ENCODE data around the gene KCNA3. TPM values are rescaled to one million over a fixed set of nuclear protein-coding genes. Genes with fewer than 3 reads are reported as not detected.

Gene KCNA3
- total RNA-seq, 1 donor from 2014 or later: 0.69 TPM

DNA sequence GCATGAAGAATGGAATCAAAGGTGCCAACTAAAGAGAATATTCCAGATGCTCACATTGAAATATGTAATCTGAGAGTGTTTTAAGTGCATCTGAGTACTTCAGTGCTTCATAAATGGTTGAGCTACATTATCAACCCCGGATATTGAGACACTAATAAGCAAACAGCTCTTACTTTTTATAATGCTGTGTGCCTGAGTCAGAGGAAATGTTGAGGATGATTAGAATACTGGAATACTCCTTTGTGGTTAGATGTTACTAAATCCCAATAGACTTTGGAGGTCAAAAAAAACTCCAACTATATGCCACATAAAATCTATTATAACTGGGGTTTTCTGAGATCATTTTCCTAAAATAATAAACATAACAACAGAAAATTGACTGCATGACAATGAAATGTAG is 12.5 kb upstream of the KCNA3 start:
- H3K79me2 ChIP-seq (ENCODE audit: low read depth): no peaks in the 10 kb centered on the region
- TF ChIP-seq EZH2 (IDR thresholded peaks at IDR 0.05) (no peak), CTCF (IDR thresholded peaks at IDR 0.05) (no peak), EZH2phosphoT487 (IDR thresholded peaks at IDR 0.05) (no peak)

GRCh38 chr1:110686188-110686587 is 11.4 kb upstream of the KCNA3 start:
- Mint-ChIP-seq H3K9me3 (no peaks in the 10 kb centered on the region), H3K27ac (no peak overlapping the region), H3K4me3 (no peak overlapping the region), H3K4me1 (peaks cover 19% of the 10 kb centered on the region), H3K36me3 (no peaks in the 10 kb centered on the region), H3K27me3 (ENCODE audit: insufficient read depth, low read depth) (peaks cover 2% of the 10 kb centered on the region)
- Histone ChIP-seq H3F3A (ENCODE audit: low read depth) (no peaks in the 10 kb centered on the region), H3K4me2 (no peak overlapping the region), H3K27ac (no peak overlapping the region), H3K9ac (no peak overlapping the region), H2AFZ (replicated peaks) (no peak overlapping the region), H4K20me1 (ENCODE audit: low read depth) (no peaks in the 10 kb centered on the region), H3K36me3 (no peaks in the 10 kb centered on the region), H3K4me3 (no peak overlapping the region), H3K9me3 (ENCODE audit: low read depth) (no peaks in the 10 kb centered on the region), H3K27me3 (peaks cover 48% of the 10 kb centered on the region), H3K79me2 (ENCODE audit: low read depth) (no peaks in the 10 kb centered on the region), H3K4me1 (no peaks in the 10 kb centered on the region)
- TF ChIP-seq EZH2phosphoT487 (IDR thresholded peaks at IDR 0.05): no peak
- TF ChIP-seq EZH2 (IDR thresholded peaks at IDR 0.05): no peak
- TF ChIP-seq CTCF (IDR thresholded peaks at IDR 0.05): no peak
- no peak for DNase-seq (ENCODE audit: low spot score)

More for the DNA sequence above, 12.5 kb upstream of the KCNA3 start:
- Histone ChIP-seq H3K36me3 (no peaks in the 10 kb centered on the region), H3K9ac (no peak overlapping the region), H4K20me1 (ENCODE audit: low read depth) (no peaks in the 10 kb centered on the region), H3K9me3 (ENCODE audit: low read depth) (no peaks in the 10 kb centered on the region), H3K4me2 (no peak overlapping the region), H3K27me3 (peaks cover 38% of the 10 kb centered on the region), H2AFZ (replicated peaks) (no peak overlapping the region), H3F3A (ENCODE audit: low read depth) (no peaks in the 10 kb centered on the region), H3K27ac (no peak overlapping the region), H3K4me1 (no peaks in the 10 kb centered on the region), H3K4me3 (no peak overlapping the region)
- no peaks in the 10 kb centered on the region for H3K36me3 Mint-ChIP-seq
- no peak overlapping the region for H3K27ac Mint-ChIP-seq
- H3K9me3 Mint-ChIP-seq: no peaks in the 10 kb centered on the region
- H3K27me3 Mint-ChIP-seq (ENCODE audit: insufficient read depth, low read depth): peaks cover 2% of the 10 kb centered on the region
- no peak for DNase-seq (ENCODE audit: low spot score)
- no peak overlapping the region for H3K4me3 Mint-ChIP-seq
- H3K4me1 Mint-ChIP-seq: peaks cover 19% of the 10 kb centered on the region

- no peaks in the 10 kb centered on the region for H3K36me3 Mint-ChIP-seq
- TF ChIP-seq CTCF (IDR thresholded peaks at IDR 0.05) (no peak), EZH2 (IDR thresholded peaks at IDR 0.05) (no peak), EZH2phosphoT487 (IDR thresholded peaks at IDR 0.05) (no peak)
- H3K4me1 ChIP-seq: no peaks in the 10 kb centered on the region
- no peaks in the 10 kb centered on the region for H3K79me2 ChIP-seq (ENCODE audit: low read depth)
- H3K4me3 ChIP-seq: no peak overlapping the region
- no peak overlapping the region for H3K4me3 Mint-ChIP-seq
- no peaks in the 10 kb centered on the region for H3K36me3 ChIP-seq
- no peaks in the 10 kb centered on the region for H3K9me3 Mint-ChIP-seq
- no peak overlapping the region for H3K9ac ChIP-seq
- DNase-seq (ENCODE audit: low spot score): no peak
- no peak overlapping the region for H3K4me2 ChIP-seq
- no peak overlapping the region for H3K27ac Mint-ChIP-seq
- no peaks in the 10 kb centered on the region for H4K20me1 ChIP-seq (ENCODE audit: low read depth)
- peaks cover 65% of the 10 kb centered on the region for H3K27me3 ChIP-seq
- H3K27ac ChIP-seq: no peak overlapping the region
- no peaks in the 10 kb centered on the region for H3F3A ChIP-seq (ENCODE audit: low read depth)
- peaks cover 2% of the 10 kb centered on the region for H3K27me3 Mint-ChIP-seq (ENCODE audit: insufficient read depth, low read depth)
- H3K9me3 ChIP-seq (ENCODE audit: low read depth): no peaks in the 10 kb centered on the region
- no peak overlapping the region for H2AFZ ChIP-seq (replicated peaks)
- peaks cover 7% of the 10 kb centered on the region for H3K4me1 Mint-ChIP-seq
These were observed 9.8 kb upstream of the KCNA3 start for GRCh38 chr1:110684491-110684890.
